HTR-8/SVneo (cell line): ENCODE measurements around the gene DLGAP1.
"Not testable (repeated sequence)": the region's sequence is repeated elsewhere in the genome, so short reads cannot be mapped to it uniquely, and the experiment has no call there.

ENCODE experiments used
- DNase-seq: peaks from one replicate; pipeline ENCODE4 v3.0.0; 2011; ENCODE audit warnings: low spot score, mixed read lengths; ENCODE audit not compliant: insufficient read length
- FAIRE-seq: peaks from 2 replicates; lab custom pipeline; 2011; peaks lifted over from hg19 to GRCh38; lab: Jason Lieb, UNC

The DLGAP1 gene

GRCh38 chr18:3480827-3481573 is 974.1 kb downstream of the DLGAP1 start:
- no peak for DNase-seq
- FAIRE-seq: no peak

- DNase-seq: no peak
- FAIRE-seq: no peak
Measured at GRCh38 chr18:3479978-3480509, 975.1 kb downstream of the DLGAP1 start.

GRCh38 chr18:3478262-3478978 is 976.7 kb downstream of the DLGAP1 start:
- FAIRE-seq: no peak

DNA sequence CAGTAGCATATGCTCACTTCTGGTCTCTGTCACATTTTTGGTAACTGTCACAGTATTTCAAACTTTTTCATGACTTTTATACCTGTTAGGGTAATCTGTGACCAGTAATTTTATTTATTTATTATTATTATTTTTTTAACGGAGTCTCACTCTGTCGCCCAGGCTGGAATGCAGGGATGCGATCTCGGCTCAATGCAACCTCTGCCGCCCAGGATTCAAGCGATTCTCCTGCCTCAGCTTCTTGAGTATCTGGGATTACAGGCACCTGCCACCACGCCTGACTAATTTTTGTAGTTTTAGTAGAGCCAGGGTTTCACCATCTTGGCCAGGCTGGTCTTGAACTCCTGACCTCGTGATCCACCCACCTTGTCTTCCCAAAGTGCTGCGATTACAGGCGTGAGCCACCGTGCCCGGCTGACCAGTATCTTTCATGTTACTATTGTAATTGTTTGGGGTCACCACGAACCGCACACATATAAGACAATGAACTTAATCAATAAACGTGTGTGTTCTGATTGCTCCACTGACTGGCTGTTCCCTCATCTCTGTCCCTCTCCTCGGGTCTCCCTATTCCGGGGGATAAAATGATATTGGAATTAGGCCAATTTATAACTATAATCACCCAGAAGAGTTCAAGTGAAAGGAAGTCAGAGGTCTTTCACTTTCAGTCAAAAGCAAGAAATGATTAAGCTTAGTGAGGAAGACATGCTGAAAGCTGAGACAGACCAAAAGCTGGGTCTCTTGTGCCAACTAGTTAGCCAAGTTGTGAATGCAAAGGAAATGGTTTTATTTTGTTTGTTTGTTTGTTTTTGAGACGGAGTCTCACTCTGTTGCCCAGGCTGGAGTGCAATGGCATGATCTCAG is 982.2 kb downstream of the DLGAP1 start:
- no peak for DNase-seq

More at GRCh38 chr18:3478262-3478978, 976.7 kb downstream of the DLGAP1 start:
- no peak for DNase-seq

DNA sequence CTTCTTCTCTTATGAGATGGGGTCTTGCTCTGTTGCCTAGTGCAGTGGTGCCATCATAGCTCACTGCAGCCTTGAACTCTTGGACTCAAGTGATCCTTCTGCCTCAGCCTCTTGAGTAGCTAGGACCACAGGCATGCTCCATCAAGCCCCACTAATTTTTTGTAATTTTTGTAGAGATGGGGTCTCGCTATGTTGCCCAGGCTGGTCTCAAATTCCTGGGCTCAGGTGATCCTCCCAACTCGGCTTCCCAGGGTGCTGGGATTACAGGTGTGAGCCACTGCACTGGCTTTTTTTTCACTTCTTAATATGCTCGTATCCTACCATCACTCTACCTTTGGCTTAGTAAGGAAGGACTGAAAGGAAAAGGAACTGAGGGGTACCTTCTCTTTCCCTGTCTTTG is 983.0 kb downstream of the DLGAP1 start:
- DNase-seq, FAIRE-seq: not testable (repeated sequence)

More for the DNA sequence above, 982.2 kb downstream of the DLGAP1 start:
- no peak for FAIRE-seq

DNA sequence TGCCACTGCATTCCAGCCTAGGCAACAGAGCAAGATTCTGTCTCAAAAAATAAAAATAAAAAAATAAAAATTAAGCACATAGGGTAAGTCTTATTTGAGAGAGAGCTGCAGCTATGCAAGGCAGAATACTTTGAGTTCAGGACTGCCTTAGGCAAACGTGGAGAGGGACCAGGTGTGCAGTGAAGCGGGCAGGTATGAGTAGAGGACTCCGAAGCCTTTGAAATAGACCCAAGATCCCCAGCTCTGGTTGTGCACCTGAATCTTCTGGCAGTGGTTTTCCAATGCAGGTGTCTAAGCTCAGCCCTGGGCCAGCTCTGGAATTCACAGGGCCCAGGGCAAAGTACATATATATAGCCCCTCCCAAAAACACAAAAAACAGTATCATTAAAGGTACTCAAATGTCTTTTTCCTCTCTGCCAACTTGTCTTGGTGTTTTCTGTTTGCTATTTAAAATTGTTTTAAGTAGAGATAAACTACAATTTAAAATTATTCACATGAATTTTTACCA is 983.9 kb downstream of the DLGAP1 start:
- no peak for DNase-seq
- no peak for FAIRE-seq

DNA sequence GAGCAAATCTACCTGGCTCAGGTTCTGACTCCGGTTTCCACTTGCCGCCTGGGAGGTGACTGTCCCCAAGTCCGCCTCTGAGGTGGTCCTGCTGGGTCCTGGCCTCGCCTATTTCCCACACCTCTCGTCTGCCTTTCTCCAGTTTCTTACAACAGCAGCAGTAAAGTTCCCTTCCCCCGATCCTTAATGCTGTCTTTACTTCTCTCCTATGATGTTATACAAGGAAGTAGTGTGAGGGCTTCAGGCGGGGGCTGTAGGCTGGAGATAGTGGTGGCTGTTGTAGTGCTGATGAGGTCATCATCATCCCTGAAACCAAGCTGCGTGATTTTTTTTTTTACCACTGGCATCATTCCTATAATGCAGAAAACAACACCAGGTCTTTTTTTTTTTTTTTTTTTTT is 986.3 kb downstream of the DLGAP1 start:
- FAIRE-seq: no peak

GRCh38 chr18:3468066-3468705 is 986.9 kb downstream of the DLGAP1 start:
- no peak for FAIRE-seq
- DNase-seq: no peak

More for the DNA sequence above, 986.3 kb downstream of the DLGAP1 start:
- no peak for DNase-seq

GRCh38 chr18:3466872-3467271 is 988.2 kb downstream of the DLGAP1 start:
- DNase-seq: no peak
- no peak for FAIRE-seq

DNA sequence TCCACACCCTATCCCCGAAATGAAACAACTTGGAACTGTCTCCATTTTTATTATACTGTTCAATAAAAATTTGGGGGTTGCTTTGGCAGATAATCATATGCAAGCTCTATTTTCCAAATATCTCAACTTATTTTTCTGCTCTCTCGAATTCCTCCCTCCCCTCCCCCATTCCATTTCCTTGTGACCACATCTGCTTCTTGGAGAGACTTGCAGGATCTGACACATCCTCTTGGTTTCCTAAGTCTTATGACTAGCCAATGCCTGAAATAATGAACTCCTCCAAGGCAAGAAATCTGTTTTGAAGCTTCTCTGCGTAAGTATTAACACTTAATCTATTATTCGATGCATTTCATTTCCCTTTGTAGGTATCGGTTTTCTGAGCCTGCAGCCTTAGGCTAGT is 989.1 kb downstream of the DLGAP1 start:
- FAIRE-seq (no peak), DNase-seq (no peak)

- DNase-seq (no peak), FAIRE-seq (no peak)
Measured at GRCh38 chr18:3463051-3463450, 992.1 kb downstream of the DLGAP1 start.

DNA sequence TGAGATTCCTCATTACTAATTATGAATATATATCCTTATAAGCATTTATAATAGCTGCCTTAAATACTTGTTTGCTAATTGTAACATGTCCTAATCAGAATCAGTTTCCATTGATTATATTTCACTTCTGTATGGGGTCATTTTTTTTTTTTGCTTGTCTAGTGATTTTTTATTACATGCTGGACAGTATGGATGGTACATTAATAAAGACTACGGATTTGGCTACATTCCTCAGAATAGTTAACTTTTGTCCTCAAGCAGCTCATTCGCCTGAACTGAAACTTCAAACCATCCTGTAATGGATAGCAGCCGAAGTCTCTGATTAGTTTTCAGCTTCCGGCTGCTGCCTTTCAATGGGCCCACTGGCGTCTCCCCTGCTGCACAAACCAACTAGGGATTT is 993.4 kb downstream of the DLGAP1 start:
- FAIRE-seq (no peak), DNase-seq (no peak)

DNA sequence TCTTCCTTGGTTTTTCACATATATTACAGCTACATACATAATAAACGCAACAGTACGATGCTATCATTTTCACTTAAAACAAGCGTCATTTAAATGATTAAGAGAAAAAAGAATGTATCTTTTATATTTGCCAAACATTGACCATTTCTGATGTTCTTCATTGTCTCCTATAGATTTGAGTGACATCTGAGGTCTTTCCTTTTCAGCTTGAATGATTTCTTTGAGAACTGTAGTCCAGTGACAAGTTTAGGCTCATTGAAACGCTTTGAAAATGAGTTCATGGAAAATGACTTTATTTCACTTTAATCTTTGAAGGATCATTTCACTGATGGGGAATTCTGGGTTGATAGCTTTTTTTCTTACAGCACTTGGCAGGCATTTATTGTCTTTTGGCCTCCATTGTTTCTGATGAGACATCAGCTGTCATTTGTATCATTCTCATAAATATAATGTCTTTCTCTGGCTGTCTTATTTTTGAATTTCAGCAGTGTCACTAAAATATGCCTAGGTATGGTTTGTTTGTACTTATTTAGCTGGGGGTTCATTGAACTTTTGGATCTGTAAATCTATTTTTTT is 994.2 kb downstream of the DLGAP1 start:
- FAIRE-seq: no peak
- DNase-seq: no peak

DNA sequence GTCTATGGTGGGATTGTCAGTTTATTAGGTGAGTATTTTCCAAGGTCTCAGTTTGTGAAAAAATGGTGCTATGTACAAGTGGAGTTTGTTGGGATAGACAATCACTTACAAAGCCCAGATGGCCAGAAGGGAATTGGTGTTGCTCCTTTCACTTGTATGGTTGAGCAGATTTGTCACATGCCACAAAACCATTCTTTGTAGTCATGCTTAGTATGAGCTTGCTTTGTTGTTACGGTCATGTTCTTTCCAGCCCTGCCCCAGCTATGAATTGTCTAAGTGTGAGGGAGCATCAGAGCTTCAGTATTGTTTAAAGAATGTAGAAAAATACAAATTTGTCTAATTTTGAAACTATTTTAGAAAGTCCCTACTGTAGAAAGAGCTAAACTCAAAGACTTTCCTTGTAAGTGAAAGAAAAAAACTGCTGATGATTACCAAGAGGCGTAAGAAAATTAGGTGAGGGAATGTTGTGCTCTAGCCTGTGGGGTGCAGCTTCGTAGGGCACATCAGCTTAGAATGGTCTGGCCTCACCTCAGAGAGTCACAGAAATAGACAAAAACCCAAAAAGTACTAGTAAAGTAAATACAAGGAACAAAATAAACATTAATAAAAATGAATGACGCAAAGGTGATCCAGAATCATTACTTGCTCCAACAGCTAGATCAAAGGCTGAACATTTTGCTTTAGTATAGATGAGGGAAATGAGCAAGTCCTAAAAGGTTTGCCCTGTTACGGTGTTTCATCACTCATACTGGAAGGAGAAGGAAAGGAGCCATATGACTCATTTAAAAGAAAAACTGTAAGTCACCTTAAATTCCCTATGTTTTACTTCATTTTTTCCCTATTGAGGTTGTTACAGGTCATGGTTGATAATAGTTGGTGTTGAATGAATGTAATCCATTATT is 995.9 kb downstream of the DLGAP1 start:
- FAIRE-seq (no peak), DNase-seq (no peak)

DNA sequence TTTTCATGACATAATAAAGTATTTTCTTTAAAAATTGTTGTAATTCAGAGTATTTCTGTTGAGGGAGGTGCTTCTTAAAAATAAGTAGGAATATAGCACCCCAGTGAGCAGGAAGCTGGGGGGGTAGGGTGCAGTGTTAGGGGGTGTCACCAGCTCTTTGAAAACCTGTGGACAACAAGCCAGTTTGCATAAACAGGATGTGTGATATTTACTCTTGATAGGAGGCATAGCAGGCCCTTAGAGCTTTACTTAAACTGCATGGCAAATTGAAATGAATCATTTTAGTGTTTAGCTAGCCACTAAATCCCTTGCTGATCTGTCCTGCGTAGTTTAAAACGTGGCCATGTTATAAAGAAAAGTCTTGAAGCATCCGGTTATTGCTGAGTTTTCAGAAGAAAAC is 996.7 kb downstream of the DLGAP1 start:
- DNase-seq (no peak), FAIRE-seq (no peak)

DNA sequence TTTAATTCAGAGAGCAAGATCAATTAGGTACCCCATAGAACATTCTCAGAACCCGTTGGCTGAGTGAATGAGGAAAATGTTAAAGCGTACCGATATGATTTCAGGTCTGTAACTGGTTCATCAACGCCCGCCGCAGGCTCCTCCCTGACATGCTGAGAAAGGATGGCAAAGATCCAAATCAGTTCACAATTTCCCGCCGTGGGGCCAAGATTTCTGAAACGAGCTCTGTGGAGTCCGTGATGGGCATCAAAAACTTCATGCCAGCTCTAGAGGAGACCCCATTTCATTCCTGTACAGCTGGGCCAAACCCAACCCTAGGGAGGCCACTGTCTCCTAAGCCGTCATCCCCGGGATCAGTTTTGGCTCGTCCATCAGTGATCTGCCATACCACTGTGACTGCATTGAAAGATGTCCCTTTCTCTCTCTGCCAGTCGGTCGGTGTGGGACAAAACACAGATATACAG is 997.8 kb downstream of the DLGAP1 start:
- DNase-seq (no peak), FAIRE-seq (no peak)

DNA sequence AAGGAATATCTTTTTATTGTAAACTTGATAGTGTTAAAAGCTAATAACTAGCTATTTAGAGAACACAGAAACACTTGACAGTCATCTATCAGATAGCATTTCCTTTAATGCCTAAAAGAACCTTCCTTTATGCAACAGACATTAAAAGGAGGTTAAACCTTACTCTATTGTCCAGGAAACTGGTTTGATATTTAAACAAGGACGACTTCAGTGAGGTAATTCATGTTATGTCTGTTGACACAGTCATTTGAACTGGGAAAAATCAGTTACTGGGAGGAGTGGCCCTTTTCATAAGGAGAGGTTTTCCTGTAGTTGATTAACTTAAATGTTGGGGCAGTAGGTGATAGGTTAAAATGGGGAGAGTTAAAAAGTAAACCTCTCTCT is 998.4 kb downstream of the DLGAP1 start:
- DNase-seq (no peak), FAIRE-seq (no peak)

- FAIRE-seq (no peak), DNase-seq (no peak)
Measured at GRCh38 chr18:3455907-3456685, 999.0 kb downstream of the DLGAP1 start.
